GM13977 (cell line): ENCODE data around the gene MIGA1.
"Not testable (repeated sequence)": the region's sequence is repeated elsewhere in the genome, so short reads cannot be mapped to it uniquely, and the experiment has no call there.

Experiments used
- DNase-seq: peaks from one replicate; pipeline ENCODE4 v3.0.0; 2012; ENCODE audit warnings: low spot score
- CTCF ChIP-seq: IDR thresholded peaks from 2 replicates; pipeline ENCODE4 v1.5.1; 2012; ENCODE audit warnings: mild to moderate bottlenecking, control low read depth; ENCODE audit not compliant: insufficient read depth; ENCODE audit errors: extremely low read depth, missing control alignments
- in situ Hi-C: fragments of 300-500 bp; cut with MboI; formaldehyde crosslinking; loops from one replicate; pipeline ENCODE4 v1.12.0; 2022; ENCODE audit warnings: low sequenced_read_pairs, low pct_unique_long_range_greater_than_20kb, mixed read lengths, inconsistent platforms; ENCODE audit not compliant: unreplicated experiment

MIGA1 gene

DNA sequence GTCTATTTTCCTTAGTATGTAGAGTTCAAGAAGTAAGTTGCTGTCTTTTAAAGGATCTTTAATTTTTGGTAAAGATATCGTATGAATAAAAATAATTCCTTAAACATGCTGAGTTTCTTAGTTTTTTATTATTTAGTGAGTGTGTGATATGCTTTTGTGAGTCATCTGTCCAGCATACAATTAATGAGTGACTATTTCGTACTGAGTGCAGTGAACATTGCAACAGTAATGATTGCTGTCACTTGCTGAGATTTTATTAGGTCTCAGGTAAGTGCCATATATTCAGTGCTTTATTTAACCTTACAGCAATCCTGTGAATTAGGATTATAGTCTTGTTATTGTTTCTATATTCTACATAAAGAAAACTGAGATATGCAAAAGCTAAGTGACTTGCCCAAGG, 22.6 kb downstream of the MIGA1 start:
- TF ChIP-seq CTCF, result no peak
- in situ Hi-C loops, result no loop called here
- no peak for DNase-seq

GRCh38 chr1:77803371-77803770, 23.9 kb downstream of the MIGA1 start:
- no peak for TF ChIP-seq CTCF
- DNase-seq, result no peak
- in situ Hi-C loops, result no loop called here

GRCh38 chr1:77809787-77810462, 30.5 kb downstream of the MIGA1 start:
- DNase-seq, in situ Hi-C loops: not testable (repeated sequence)

- DNase-seq, in situ Hi-C loops: not testable (repeated sequence)
These were observed 32.1 kb downstream of the MIGA1 start for GRCh38 chr1:77811589-77811988.

GRCh38 chr1:77817368-77818209, 38.1 kb downstream of the MIGA1 start:
- no peak for TF ChIP-seq CTCF
- in situ Hi-C loops, result no loop called here
- DNase-seq, result no peak

- no peak for TF ChIP-seq CTCF
- no peak for DNase-seq
- in situ Hi-C loops, result no loop called here
These were observed 40.7 kb downstream of the MIGA1 start for GRCh38 chr1:77820121-77820520.

DNA sequence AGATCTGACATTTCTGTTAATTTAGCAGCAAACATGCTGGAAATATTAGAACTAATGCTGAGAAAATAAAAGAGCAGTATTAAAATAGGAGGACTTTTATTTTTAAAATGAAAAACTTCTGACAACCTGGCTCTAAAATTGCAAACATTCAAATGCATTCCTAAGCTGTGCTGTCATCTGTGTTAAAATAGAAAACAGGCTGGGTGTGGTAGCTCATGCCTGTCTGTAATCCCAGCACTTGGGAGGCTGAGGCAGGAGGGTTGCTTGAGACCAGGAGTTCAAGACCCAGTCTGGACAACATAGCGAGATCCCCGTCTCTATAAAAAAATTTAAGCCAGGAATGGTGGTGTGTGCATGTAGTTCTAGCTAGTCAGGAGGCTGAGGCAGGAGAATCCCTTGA, 44.6 kb downstream of the MIGA1 start:
- in situ Hi-C loops, result no loop called here
- no peak for DNase-seq
- TF ChIP-seq CTCF, result no peak
